RWPE1 (cell line): ENCODE measurements around the gene SYCE1L.

Source experiments
- CTCF ChIA-PET: fragments of 350-600 bp; sonication (Branson Sonifier 250); formaldehyde crosslinking; extraction: SDS; loops from one replicate; lab custom pipeline; 2021; lab: Yijun Ruan, JAX
- POLR2A ChIA-PET: fragments of 400-600 bp; formaldehyde crosslinking; extraction: SDS; loops from one replicate; lab custom pipeline; 2020; ENCODE audit warnings: antibody characterized with exemption; ENCODE audit not compliant: low non-redundant PET; lab: Yijun Ruan, JAX
- DNase-seq: peaks from one replicate; pipeline ENCODE4 v3.0.0; 2012; ENCODE audit warnings: low spot score
- H3K27ac ChIP-seq: fragments of 450-650 bp; 2 replicates; pipeline ENCODE4 v1.5.1; 2017
- TF ChIP-seq, protein P1 (sequence below): fragments of 450-650 bp; conservative IDR thresholded peaks from 2 replicates; pipeline ENCODE4 v1.5.1; 2017; ENCODE audit warnings: low read depth, mild to moderate bottlenecking

SYCE1L gene

DNA sequence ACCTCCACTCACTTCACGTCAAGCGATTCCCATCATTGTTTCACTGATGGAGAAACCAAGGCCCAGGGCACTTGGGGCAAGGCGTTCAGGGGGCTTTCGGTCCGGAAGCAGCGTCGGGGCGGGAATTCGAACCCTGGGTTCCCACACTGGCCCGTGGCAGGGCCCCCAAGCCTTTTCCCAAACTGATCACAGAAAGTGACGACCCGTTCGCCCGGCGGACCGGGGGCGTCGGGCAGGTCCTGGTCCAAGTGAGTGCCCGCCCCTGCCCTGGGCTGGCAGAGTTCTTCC is 9.1 kb upstream of the SYCE1L start:
- POLR2A ChIA-PET: no interaction called here
- no peak for DNase-seq
- TF ChIP-seq, protein P1, sequence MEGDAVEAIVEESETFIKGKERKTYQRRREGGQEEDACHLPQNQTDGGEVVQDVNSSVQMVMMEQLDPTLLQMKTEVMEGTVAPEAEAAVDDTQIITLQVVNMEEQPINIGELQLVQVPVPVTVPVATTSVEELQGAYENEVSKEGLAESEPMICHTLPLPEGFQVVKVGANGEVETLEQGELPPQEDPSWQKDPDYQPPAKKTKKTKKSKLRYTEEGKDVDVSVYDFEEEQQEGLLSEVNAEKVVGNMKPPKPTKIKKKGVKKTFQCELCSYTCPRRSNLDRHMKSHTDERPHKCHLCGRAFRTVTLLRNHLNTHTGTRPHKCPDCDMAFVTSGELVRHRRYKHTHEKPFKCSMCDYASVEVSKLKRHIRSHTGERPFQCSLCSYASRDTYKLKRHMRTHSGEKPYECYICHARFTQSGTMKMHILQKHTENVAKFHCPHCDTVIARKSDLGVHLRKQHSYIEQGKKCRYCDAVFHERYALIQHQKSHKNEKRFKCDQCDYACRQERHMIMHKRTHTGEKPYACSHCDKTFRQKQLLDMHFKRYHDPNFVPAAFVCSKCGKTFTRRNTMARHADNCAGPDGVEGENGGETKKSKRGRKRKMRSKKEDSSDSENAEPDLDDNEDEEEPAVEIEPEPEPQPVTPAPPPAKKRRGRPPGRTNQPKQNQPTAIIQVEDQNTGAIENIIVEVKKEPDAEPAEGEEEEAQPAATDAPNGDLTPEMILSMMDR: no peak
- CTCF ChIA-PET: no interaction called here
- H3K27ac ChIP-seq: peak overlapping the region; percentile 96

DNA sequence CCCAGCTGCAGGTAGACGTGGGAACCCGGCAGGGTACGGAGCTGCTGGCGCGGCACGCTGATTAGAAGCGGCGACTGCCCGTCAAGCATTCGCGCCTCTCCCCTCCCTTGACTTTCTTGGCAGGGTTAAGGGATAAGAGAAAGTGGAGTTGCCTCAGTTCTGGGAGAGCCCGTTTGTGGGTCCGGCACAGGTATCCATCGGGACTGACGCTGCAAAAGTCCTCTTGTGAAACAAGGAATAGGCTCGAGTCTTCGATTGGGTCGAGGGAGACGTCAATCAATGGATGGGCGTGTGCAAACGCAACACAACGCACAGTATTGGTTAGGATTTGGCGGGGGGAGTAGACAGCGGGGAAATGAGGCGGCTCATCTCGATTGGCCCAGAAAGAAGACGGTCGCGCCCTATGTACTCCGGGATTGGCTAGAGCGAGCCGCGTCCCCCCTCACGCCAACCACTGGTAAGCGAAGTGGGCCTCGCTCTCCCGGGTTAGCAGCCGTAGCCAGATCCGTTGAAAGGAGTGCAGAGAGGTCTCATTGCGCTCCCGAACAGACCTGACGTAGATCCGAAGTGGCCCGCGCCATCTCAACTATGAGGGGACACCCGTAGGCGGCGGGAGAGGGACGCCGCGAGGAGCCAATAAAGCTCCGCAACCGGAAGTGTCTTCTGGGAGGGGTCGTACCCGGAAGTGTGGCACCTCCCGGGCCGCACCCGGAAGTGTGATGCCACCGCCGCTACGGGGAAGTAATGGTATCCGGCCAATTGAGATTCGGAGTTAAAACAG is 8.5 kb upstream of the SYCE1L start, which contains the start of gene MON1B:
MON1B (plus strand) TSS at position 713 of the 781 bp plus-strand sequence. CDS start 296 bp downstream, outside the sequence.
- peak; percentile 100 for DNase-seq
- ChIA-PET POLR2A (no interaction called here), CTCF (no interaction called here)
- TF ChIP-seq, protein P1: no peak
- H3K27ac ChIP-seq: peak within 1 kb of the TSS; percentile 96

DNA sequence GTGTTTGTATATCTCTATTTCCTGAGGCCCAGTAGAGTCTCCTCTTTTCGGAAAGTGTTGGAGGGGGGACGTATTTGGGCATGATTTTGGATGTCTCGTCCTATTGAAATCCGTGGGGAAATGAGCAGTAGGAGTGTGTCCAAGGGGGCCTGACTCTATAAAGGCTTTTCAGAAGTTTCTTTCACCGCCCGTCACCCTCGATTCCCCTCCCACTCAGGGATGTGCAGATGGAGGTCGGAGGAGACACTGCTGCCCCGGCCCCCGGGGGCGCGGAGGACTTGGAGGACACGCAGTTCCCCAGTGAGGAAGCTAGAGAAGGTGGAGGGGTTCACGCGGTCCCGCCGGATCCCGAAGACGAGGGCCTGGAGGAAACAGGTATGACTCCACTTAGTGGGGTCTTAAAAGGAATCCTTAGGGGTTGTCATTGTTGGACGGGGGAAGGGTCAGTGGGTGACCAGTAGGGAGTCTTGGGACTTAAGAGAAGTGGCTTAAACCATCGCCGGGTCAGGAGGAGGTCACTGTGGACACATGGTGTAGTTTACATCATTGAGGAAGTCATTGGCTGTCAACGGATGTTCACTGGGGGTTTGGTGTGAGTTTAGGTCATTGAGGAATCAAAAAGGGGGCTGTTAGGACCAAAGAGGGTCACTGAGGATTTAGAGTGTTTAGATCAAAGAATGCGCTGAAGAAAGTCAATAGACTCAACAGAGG is 7.8 kb upstream of the SYCE1L start:
- peak overlapping the region; percentile 96 for H3K27ac ChIP-seq
- TF ChIP-seq, protein P1: no peak
- ChIA-PET POLR2A (no interaction called here), CTCF (no interaction called here)
- peak; percentile 11 for DNase-seq

DNA sequence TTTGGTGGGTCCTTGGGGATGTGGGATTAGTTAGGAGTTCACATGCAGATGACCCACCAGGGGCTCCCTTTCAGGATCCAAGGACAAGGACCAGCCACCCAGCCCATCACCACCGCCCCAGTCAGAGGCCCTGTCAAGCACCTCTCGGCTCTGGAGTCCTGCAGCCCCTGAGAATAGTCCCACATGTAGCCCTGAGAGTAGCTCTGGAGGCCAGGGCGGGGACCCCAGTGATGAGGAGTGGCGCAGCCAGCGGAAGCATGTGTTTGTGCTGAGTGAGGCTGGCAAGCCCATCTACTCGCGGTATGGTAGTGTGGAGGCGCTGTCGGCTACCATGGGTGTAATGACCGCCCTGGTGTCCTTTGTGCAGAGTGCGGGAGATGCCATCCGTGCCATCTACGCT is 5.8 kb upstream of the SYCE1L start:
- TF ChIP-seq, protein P1: no peak
- ChIA-PET CTCF (no interaction called here), POLR2A (no interaction called here)
- no peak for DNase-seq
- no peak overlapping the region for H3K27ac ChIP-seq

DNA sequence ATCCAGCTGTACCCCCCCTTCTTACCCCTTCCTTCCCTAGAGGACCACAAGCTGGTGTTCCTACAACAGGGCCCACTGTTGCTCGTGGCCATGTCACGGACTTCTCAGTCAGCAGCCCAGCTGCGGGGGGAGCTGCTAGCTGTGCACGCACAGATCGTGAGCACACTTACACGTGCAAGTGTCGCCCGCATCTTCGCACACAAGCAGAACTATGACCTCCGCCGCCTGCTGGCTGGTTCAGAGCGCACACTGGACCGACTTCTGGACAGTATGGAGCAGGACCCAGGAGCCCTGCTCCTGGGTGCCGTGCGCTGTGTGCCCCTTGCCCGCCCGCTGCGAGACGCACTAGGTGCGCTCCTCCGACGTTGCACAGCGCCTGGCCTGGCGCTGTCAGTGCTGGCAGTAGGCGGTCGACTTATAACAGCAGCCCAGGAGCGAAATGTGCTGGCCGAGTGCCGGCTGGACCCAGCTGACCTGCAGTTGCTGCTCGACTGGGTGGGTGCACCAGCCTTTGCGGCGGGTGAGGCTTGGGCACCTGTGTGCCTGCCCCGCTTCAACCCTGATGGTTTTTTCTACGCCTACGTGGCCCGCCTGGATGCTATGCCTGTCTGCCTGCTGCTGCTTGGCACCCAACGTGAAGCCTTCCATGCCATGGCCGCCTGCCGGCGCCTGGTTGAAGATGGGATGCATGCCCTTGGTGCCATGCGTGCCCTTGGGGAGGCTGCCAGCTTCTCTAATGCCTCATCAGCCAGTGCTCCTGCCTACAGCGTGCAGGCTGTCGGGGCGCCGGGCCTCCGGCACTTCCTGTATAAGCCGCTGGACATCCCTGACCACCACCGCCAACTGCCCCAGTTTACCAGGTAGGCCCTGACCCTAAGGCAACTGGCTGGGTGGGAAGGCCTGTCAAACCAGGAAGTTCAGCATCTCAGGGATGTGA is 4.6 kb upstream of the SYCE1L start:
- ChIA-PET POLR2A (no interaction called here), CTCF (no interaction called here)
- H3K27ac ChIP-seq: no peak overlapping the region
- TF ChIP-seq, protein P1: no peak
- no peak for DNase-seq

DNA sequence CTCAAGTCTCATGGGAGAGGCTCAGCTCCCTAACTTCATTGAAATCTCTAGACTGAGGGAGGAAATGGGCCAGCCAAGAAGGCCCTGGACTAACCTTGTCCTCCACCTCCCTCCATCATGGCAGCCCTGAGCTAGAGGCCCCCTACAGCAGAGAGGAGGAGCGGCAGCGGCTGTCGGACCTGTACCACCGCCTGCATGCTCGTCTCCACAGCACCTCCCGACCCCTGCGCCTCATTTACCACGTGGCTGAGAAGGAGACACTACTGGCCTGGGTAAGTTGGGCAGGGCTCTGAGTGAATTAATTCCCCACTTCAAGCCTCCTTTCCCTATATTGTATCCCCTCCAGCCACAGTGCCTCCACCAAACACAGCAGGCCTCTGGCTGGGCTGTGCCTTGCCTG is 3.8 kb upstream of the SYCE1L start:
- ChIA-PET POLR2A (no interaction called here), CTCF (no interaction called here)
- DNase-seq: no peak
- no peak overlapping the region for H3K27ac ChIP-seq
- TF ChIP-seq, protein P1: no peak
